ENCODE data around the gene ASCC3. TPM values are rescaled to one million over a fixed set of nuclear protein-coding genes. Genes with fewer than 3 reads are reported as not detected.

The ASCC3 gene
- total RNA-seq, 4 donors from 2014 or later: 21.2 to 41.4 (median 28.5) TPM

DNA sequence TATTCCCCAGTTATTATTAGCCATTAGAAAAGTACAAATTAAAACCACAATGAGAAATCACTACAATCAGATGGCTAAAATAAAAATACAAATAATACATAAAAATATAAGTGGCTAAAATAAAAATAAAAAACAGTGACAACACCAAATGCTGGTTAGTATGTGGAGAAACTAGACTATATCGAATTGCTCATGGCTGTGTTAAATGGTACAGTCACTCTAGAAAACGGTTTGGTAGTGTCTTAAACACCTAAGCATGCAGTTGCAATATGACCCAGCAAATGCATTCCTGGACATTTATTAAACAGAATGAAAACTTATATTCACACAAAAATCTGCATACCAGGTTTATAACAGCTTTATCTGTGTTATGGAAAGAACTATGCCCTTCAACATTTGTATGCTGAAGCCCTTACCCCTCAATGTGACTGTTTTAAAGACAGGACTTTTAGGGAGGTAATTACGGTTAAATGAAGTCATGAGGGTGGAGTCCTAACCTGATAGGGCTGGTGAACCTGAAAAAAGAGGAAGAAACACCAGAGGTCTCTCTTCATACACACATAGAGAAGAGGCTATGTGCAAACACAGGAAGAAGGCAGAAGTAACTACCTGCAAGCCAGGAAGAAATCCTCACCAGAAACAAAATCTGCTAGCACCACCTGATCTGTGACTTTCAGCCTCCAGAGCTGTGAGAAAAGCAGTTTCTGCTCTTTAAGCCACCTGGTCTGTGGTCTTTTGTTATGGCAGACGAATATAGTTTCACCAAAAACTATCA is 84.9 kb downstream of the ASCC3 start:
- Histone ChIP-seq H3K27me3 (no peaks in the 10 kb centered on the region), H3K4me1 (no peaks in the 10 kb centered on the region), H3K4me3 (no peak overlapping the region), H3K36me3 (peaks cover 0 to 25% of the 10 kb centered on the region in 2 donors), H3K9me3 (no peaks in the 10 kb centered on the region), H3K27ac (no peak overlapping the region)
- WGBS, 2 donors (ENCODE audit: low coverage in 1 of 2): 95 to 100% methylated on average over 2 to 4 of the region's 4 CpGs
- TF ChIP-seq POLR2AphosphoS5 (IDR thresholded peaks at IDR 0.05): no peak
- no peak for TF ChIP-seq EP300 (IDR thresholded peaks at IDR 0.05)
- no peak for TF ChIP-seq POLR2A (IDR thresholded peaks at IDR 0.05)
- no peak for TF ChIP-seq CTCF (IDR thresholded peaks at IDR 0.05)
- no peak for ATAC-seq

DNA sequence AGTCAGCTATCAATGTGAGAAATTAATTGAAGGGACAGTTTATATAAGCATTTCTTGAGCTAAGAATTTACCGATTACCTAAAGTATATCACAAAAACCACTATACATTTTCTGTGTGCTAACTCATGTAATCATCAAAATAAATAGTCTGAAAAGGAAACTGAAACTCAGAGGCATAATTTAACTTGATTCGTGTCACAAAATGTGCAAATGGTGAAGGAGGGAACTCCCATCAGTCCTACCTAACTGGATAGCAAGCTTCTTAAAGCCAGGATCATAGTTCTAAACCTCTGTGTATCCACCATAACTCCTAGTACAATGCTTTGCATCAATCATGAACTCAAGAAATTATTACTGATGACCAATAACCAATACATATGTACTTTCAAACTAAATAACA is 91.0 kb downstream of the ASCC3 start:
- WGBS, 2 donors (ENCODE audit: low coverage in 1 of 2): 39 to 64% methylated on average over 2 of the region's 2 CpGs
- no peaks in the 10 kb centered on the region for H3K9me3 ChIP-seq
- H3K36me3 ChIP-seq: peaks cover 0 to 3% of the 10 kb centered on the region in 2 donors
- no peak for ATAC-seq
- TF ChIP-seq POLR2A (IDR thresholded peaks at IDR 0.05): no peak
- TF ChIP-seq CTCF (IDR thresholded peaks at IDR 0.05): no peak
- no peak for TF ChIP-seq EP300 (IDR thresholded peaks at IDR 0.05)
- no peak for TF ChIP-seq POLR2AphosphoS5 (IDR thresholded peaks at IDR 0.05)
- no peaks in the 10 kb centered on the region for H3K4me1 ChIP-seq
- H3K27ac ChIP-seq: no peak overlapping the region
- no peaks in the 10 kb centered on the region for H3K27me3 ChIP-seq
- no peak overlapping the region for H3K4me3 ChIP-seq

DNA sequence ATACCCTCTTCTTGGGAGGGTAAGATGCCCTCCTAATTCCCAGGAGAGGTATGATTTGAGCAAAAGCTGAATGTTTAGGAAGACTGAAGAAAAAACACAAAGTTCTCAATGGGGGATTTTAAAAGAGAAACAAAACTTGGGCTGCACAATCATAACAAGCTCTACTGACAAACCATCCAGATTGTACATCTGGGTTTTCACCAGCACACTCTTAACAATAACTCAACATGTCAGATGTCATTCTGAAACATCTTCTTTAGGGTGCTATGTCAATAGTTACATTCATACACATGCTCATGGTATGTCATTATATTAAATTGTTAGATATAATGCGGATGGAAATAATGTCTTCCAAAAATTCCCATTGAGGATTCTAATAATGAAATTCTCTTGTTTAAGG is 95.1 kb downstream of the ASCC3 start:
- TF ChIP-seq POLR2A (IDR thresholded peaks at IDR 0.05) (no peak), EP300 (IDR thresholded peaks at IDR 0.05) (no peak), CTCF (IDR thresholded peaks at IDR 0.05) (no peak), POLR2AphosphoS5 (IDR thresholded peaks at IDR 0.05) (no peak)
- no peaks in the 10 kb centered on the region for H3K36me3 ChIP-seq
- H3K27me3 ChIP-seq: no peaks in the 10 kb centered on the region
- ATAC-seq: no peak
- H3K9me3 ChIP-seq: no peaks in the 10 kb centered on the region
- H3K4me1 ChIP-seq: no peaks in the 10 kb centered on the region
- no peak overlapping the region for H3K4me3 ChIP-seq
- H3K27ac ChIP-seq: no peak overlapping the region
- WGBS, 2 donors (ENCODE audit: low coverage in 1 of 2): 95 to 100% methylated on average over 1 of the region's 1 CpG

DNA sequence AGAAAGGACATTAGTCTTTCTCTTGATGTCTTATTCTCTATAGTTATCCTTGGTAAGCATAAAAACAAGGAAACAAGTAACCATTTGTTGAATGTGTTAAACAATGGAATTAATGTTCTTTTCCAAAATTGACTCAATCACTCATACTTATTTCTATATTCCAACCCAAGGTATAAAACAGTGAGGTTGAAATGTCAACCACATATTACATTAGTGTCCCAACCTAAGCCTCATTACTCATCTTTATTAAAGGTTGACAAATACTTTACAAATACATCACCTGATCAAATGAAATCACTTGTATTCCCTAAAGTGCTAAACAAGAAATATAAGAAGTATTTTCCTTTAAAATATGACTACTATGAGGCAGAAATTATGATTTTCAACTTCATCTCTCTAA is 100.5 kb downstream of the ASCC3 start:
- H3K9me3 ChIP-seq: no peaks in the 10 kb centered on the region
- no peak overlapping the region for H3K4me3 ChIP-seq
- no peak overlapping the region for H3K27ac ChIP-seq
- no peaks in the 10 kb centered on the region for H3K4me1 ChIP-seq
- TF ChIP-seq EP300 (IDR thresholded peaks at IDR 0.05) (no peak), POLR2A (IDR thresholded peaks at IDR 0.05) (no peak), CTCF (IDR thresholded peaks at IDR 0.05) (no peak), POLR2AphosphoS5 (IDR thresholded peaks at IDR 0.05) (no peak)
- H3K27me3 ChIP-seq: no peaks in the 10 kb centered on the region
- no peaks in the 10 kb centered on the region for H3K36me3 ChIP-seq
- ATAC-seq: no peak

DNA sequence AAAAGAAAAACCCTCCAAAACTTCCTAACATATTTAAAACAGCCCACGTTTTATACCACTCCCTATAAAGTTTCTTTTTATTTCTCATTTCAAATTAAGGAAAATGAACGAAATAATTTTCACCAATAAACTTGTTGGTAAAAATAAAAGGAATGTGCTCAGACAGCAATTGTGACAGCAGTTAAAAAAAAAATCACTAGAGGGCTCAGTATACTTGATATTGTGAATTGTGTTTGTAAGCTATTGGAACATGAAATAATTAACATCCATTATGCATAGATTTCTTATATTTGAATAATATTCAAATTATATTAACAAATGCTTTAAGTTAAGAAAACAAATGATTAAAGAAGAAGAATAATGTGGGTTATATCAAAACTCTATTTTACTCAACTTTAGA is 105.5 kb downstream of the ASCC3 start:
- 65 to 80% methylated on average over 2 of the region's 2 CpGs for WGBS, 2 donors (ENCODE audit: low coverage in 1 of 2)

More for the DNA sequence above, 105.5 kb downstream of the ASCC3 start:
- no peak for ATAC-seq
- Histone ChIP-seq H3K27ac (no peak overlapping the region), H3K27me3 (no peaks in the 10 kb centered on the region), H3K9me3 (no peaks in the 10 kb centered on the region), H3K4me3 (no peak overlapping the region), H3K4me1 (no peaks in the 10 kb centered on the region), H3K36me3 (no peaks in the 10 kb centered on the region)
- no peak for TF ChIP-seq EP300 (IDR thresholded peaks at IDR 0.05)
- TF ChIP-seq POLR2AphosphoS5 (IDR thresholded peaks at IDR 0.05): no peak
- no peak for TF ChIP-seq POLR2A (IDR thresholded peaks at IDR 0.05)
- TF ChIP-seq CTCF (IDR thresholded peaks at IDR 0.05): no peak
